ENCODE measurements around the gene TMCO6. TPM values are rescaled to one million over a fixed set of nuclear protein-coding genes. Genes with fewer than 3 reads are reported as not detected.

The TMCO6 gene
- total and polyA plus RNA-seq, 2 of the 4 experiments (the other 2 are of a cell fraction), result 6.6 to 10.6 TPM

DNA sequence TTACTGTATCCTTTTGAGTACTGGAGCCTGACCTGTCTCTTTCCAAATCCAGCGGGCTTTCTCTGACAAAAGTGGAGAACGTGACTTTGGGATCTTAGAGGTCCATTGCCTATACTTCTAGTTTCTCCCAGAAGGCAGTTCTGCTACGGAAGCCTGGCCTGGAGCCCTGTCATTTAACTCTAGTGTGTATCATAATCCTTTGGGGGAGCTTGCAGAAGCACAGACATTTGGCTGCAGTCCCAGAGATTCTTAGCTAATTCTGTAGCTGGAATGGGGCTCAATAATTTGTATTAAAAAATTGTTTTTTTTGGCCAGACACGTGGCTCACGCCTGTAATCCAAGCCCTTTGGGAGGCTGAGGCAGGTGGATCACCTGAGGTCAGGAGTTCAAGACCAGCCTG is 55.0 kb downstream of the TMCO6 start (continued):
- TF ChIP-seq CTCF (conservative IDR thresholded peaks at IDR 0.05; ENCODE audit: low read depth, low read length) (no peak), POLR2A (IDR thresholded peaks at IDR 0.05; ENCODE audit: low read depth, low read length) (no peak), RCOR1 (IDR thresholded peaks at IDR 0.05; ENCODE audit: insufficient replicate concordance, low read length) (no peak)

Small RNAs within 50 kb of the gene (microRNA-seq; reads per million reads assigned to microRNA genes)
- gene MIR3655 (ENCODE audit: unreplicated experiment), result not detected

Other genes starting within 250 kb of the TMCO6 start
- 36.7 and 46.4 TPM in 2 replicates for gene ANKHD1, start 237.6 kb upstream of the TMCO6 start, total RNA-seq (2012; rRNA removed)
- gene ANKHD1, start 237.6 kb upstream of the TMCO6 start, polyA plus RNA-seq (2012; rRNA removed), result 29.1 and 32.1 TPM in 2 replicates
- 0.28 and 0.36 TPM in 2 replicates for gene EIF4EBP3, start 91.8 kb upstream of the TMCO6 start, total RNA-seq (2012; rRNA removed)
- gene EIF4EBP3, start 91.8 kb upstream of the TMCO6 start, polyA plus RNA-seq (2012; rRNA removed), result 1.7 and 2.1 TPM in 2 replicates
- 52.9 and 53.9 TPM in 2 replicates for gene SRA1, start 82.0 kb upstream of the TMCO6 start, total RNA-seq (2012; rRNA removed)
- 54.8 TPM in 2 replicates for gene SRA1, start 82.0 kb upstream of the TMCO6 start, polyA plus RNA-seq (2012; rRNA removed)
- gene APBB3, start 74.9 kb upstream of the TMCO6 start, total RNA-seq (2012; rRNA removed), result 6.6 and 8.1 TPM in 2 replicates
- gene APBB3, start 74.9 kb upstream of the TMCO6 start, polyA plus RNA-seq (2012; rRNA removed), result 21.4 and 23.8 TPM in 2 replicates
- 17.2 and 19.2 TPM in 2 replicates for gene SLC35A4, start 74.6 kb upstream of the TMCO6 start, total RNA-seq (2012; rRNA removed)
- gene SLC35A4, start 74.6 kb upstream of the TMCO6 start, polyA plus RNA-seq (2012; rRNA removed), result 66.4 and 69.7 TPM in 2 replicates
- 0.18 TPM in 1 of 2 replicates, not detected in the other for gene CD14, start 6.3 kb upstream of the TMCO6 start, total RNA-seq (2012; rRNA removed)
- gene CD14, start 6.3 kb upstream of the TMCO6 start, polyA plus RNA-seq (2012; rRNA removed), result 0.17 and 0.19 TPM in 2 replicates
- 20.4 and 30.0 TPM in 2 replicates for gene NDUFA2, start 8.2 kb downstream of the TMCO6 start, total RNA-seq (2012; rRNA removed)
- gene NDUFA2, start 8.2 kb downstream of the TMCO6 start, polyA plus RNA-seq (2012; rRNA removed), result 104 and 131 TPM in 2 replicates
- gene IK, start 8.4 kb downstream of the TMCO6 start, total RNA-seq (2012; rRNA removed), result 137 and 143 TPM in 2 replicates
- gene IK, start 8.4 kb downstream of the TMCO6 start, polyA plus RNA-seq (2012; rRNA removed), result 99.8 and 105 TPM in 2 replicates
- gene WDR55, start 25.5 kb downstream of the TMCO6 start, total RNA-seq (2012; rRNA removed), result 19.2 and 20.4 TPM in 2 replicates
- 18.0 and 19.0 TPM in 2 replicates for gene WDR55, start 25.5 kb downstream of the TMCO6 start, polyA plus RNA-seq (2012; rRNA removed)
- gene DND1, start 34.1 kb downstream of the TMCO6 start, total RNA-seq (2012; rRNA removed), result under 0.01 TPM in 2 replicates
- 0.63 and 0.67 TPM in 2 replicates for gene DND1, start 34.1 kb downstream of the TMCO6 start, polyA plus RNA-seq (2012; rRNA removed)
- 134 and 141 TPM in 2 replicates for gene HARS1, start 51.9 kb downstream of the TMCO6 start, total RNA-seq (2012; rRNA removed)
- gene HARS1, start 51.9 kb downstream of the TMCO6 start, polyA plus RNA-seq (2012; rRNA removed), result 89.3 and 97.6 TPM in 2 replicates
- 30.1 and 36.9 TPM in 2 replicates for gene HARS2, start 52.0 kb downstream of the TMCO6 start, total RNA-seq (2012; rRNA removed)
- 26.5 and 33.0 TPM in 2 replicates for gene HARS2, start 52.0 kb downstream of the TMCO6 start, polyA plus RNA-seq (2012; rRNA removed)
- gene ZMAT2, start 61.0 kb downstream of the TMCO6 start, total RNA-seq (2012; rRNA removed), result 16.3 and 44.7 TPM in 2 replicates
- gene ZMAT2, start 61.0 kb downstream of the TMCO6 start, polyA plus RNA-seq (2012; rRNA removed), result 32.2 and 41.2 TPM in 2 replicates
- under 0.01 TPM in 1 of 2 replicates, not detected in the other for gene PCDHA1, start 146.7 kb downstream of the TMCO6 start, total RNA-seq (2012; rRNA removed)
- gene PCDHA1, start 146.7 kb downstream of the TMCO6 start, polyA plus RNA-seq (2012; rRNA removed), result 0.05 and 0.07 TPM in 2 replicates
- not detected in 2 replicates for gene PCDHA2, start 155.4 kb downstream of the TMCO6 start, total RNA-seq (2012; rRNA removed)
- gene PCDHA2, start 155.4 kb downstream of the TMCO6 start, polyA plus RNA-seq (2012; rRNA removed), result not detected in 2 replicates
- under 0.01 TPM in 2 replicates for gene PCDHA3, start 161.6 kb downstream of the TMCO6 start, total RNA-seq (2012; rRNA removed)
- gene PCDHA3, start 161.6 kb downstream of the TMCO6 start, polyA plus RNA-seq (2012; rRNA removed), result 0.03 and 0.06 TPM in 2 replicates
- gene PCDHA4, start 167.6 kb downstream of the TMCO6 start, total RNA-seq (2012; rRNA removed), result under 0.01 and 0.28 TPM in 2 replicates
- gene PCDHA4, start 167.6 kb downstream of the TMCO6 start, polyA plus RNA-seq (2012; rRNA removed), result 0.02 TPM in 1 of 2 replicates, not detected in the other
- gene PCDHA5, start 182.2 kb downstream of the TMCO6 start, total RNA-seq (2012; rRNA removed), result not detected in 2 replicates
- gene PCDHA5, start 182.2 kb downstream of the TMCO6 start, polyA plus RNA-seq (2012; rRNA removed), result not detected in 2 replicates
- gene PCDHA6, start 188.5 kb downstream of the TMCO6 start, total RNA-seq (2012; rRNA removed), result under 0.01 TPM in 1 of 2 replicates, not detected in the other
- 0.03 TPM in 1 of 2 replicates, not detected in the other for gene PCDHA6, start 188.5 kb downstream of the TMCO6 start, polyA plus RNA-seq (2012; rRNA removed)
- under 0.01 and 0.18 TPM in 2 replicates for gene PCDHA7, start 194.8 kb downstream of the TMCO6 start, total RNA-seq (2012; rRNA removed)
- gene PCDHA7, start 194.8 kb downstream of the TMCO6 start, polyA plus RNA-seq (2012; rRNA removed), result 0.10 and 0.16 TPM in 2 replicates
- gene PCDHA8, start 201.7 kb downstream of the TMCO6 start, total RNA-seq (2012; rRNA removed), result under 0.01 TPM in 1 of 2 replicates, not detected in the other
- gene PCDHA8, start 201.7 kb downstream of the TMCO6 start, polyA plus RNA-seq (2012; rRNA removed), result 0.02 TPM in 1 of 2 replicates, not detected in the other
- gene PCDHA9, start 208.9 kb downstream of the TMCO6 start, total RNA-seq (2012; rRNA removed), result under 0.01 TPM in 2 replicates
- not detected in 2 replicates for gene PCDHA9, start 208.9 kb downstream of the TMCO6 start, polyA plus RNA-seq (2012; rRNA removed)
- gene PCDHA10, start 216.4 kb downstream of the TMCO6 start, total RNA-seq (2012; rRNA removed), result under 0.01 TPM in 2 replicates
- gene PCDHA10, start 216.4 kb downstream of the TMCO6 start, polyA plus RNA-seq (2012; rRNA removed), result 0.02 TPM in 1 of 2 replicates, not detected in the other
- under 0.01 TPM in 1 of 2 replicates, not detected in the other for gene PCDHA11, start 229.5 kb downstream of the TMCO6 start, total RNA-seq (2012; rRNA removed)
- gene PCDHA11, start 229.5 kb downstream of the TMCO6 start, polyA plus RNA-seq (2012; rRNA removed), result not detected in 2 replicates
- gene PCDHA12, start 235.9 kb downstream of the TMCO6 start, total RNA-seq (2012; rRNA removed), result not detected in 2 replicates
- gene PCDHA12, start 235.9 kb downstream of the TMCO6 start, polyA plus RNA-seq (2012; rRNA removed), result 0.03 TPM in 1 of 2 replicates, not detected in the other
- gene PCDHA13, start 242.7 kb downstream of the TMCO6 start, total RNA-seq (2012; rRNA removed), result not detected in 2 replicates
- not detected in 2 replicates for gene PCDHA13, start 242.7 kb downstream of the TMCO6 start, polyA plus RNA-seq (2012; rRNA removed)

Measured in IMR-90 (cell line).